Activated CD4-positive, alpha-beta T cell treated with anti-CD3 and anti-CD28 coated beads for 1 hour (primary cell): ENCODE measurements around the gene TMEM204.

Source experiments
- DNase-seq: peaks from one replicate; pipeline ENCODE4 v3.0.0-alpha.2; 2020

TMEM204 gene

DNA sequence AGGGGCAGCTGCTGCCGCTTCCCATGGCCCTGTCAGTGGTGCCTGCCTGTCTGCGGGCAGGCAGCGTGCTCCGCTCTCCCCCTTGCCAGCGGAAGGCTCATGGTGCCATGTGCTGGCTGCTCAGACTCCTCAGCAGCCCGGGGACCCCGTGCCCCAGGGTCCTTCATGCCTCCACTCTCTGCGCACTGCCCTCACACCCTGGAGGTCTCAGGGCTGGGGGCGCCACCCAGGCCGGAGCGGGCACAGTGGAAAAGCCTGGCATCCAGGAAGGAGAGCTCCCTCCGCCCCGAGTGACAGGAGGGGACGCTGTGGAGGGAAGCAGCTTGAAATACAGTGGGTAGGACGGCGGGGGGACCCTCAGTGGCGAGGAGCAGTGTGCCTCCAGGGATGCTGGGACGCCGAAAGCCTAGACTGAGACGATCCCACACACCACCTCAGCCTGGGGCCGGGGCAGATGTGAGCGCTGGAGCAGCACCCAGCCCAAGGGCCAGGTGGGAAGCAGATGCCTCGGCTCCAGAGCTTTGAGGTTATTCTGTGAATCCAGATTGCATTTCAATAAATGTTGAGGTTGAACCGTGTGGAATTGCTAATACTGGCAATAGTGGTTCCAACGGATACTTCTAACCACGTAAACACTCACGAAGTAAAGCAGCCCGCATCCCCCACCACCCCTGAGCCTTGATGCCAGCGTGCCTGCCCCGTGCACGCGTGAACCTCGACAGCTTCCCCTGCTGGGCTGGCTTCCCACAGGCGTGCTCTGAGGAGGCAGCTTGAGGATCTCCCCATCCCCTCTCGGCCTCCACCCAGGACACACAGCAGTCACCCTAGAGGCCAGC lies 6.5 kb downstream of the TMEM204 start:
- no peak for DNase-seq

DNA sequence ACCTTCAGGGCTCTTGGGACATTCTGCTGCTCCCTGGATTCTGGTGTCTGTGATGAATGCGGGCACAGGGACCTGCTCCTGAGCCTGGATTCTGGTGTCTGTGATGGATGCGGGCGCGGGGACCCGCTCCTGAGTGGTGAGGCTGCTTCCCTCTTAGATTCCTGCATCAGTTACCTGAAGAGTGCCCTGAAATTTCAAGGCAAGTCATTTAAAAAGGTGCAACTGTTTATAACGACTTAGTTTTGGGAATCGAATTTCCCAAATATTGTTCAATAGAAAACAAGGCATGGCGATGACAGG lies 7.0 kb downstream of the TMEM204 start:
- no peak for DNase-seq

DNA sequence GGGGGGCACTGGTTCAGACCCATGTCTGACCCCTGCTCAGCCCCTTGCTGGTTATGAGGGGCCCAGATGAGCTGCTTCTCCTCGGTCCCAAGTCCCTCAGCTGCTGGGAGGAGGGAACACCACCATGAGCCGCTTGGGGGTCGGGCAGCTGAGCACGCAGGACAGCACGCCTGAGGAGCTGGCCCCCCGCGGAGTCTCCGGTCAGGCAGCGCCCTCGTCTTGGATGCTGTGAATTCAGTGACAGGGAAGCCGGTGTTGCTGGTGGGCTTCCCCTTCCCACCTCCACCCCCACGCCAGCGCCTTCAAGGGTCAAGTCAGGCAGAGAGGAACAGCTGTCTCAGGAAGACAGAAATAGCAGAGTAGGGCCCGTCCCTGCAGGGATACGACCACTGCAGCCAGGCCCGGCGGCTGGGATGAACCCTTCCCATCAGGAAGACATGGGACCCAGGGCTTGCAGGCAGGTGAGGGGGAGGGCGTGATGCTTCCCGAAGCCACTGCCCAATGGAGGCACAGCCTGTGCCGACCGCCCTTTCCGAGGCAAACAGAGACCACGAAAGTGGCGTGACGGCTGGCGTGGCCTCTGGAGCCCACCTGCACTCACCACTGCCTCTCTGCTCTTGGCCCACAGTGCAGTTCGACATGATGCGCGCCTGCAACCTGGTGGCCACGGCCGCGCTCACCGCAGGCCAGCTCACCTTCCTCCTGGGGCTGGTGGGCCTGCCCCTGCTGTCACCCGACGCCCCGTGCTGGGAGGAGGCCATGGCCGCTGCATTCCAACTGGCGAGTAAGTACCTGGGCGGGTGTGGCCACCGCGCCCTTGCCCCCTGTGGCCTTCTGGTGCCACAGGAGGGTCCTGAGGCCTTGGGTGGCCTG lies 8.1 kb downstream of the TMEM204 start:
- no peak for DNase-seq

DNA sequence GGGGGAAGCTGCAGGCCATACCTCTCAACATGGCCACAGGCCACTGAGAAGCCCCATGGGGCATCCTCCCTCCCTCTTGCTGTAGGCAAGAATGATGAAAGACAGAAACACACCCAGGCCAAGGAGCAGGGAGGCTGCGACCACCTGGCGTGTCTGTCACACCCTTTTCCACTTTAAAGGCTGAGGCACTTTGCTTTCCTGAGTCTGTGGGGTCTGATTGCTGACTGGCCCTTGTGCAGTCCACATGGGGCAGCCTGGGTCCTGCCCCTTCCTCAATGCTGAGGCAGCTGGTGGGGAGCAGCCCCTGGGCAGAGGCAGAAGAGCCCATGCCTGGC lies 8.7 kb downstream of the TMEM204 start:
- DNase-seq: no peak

DNA sequence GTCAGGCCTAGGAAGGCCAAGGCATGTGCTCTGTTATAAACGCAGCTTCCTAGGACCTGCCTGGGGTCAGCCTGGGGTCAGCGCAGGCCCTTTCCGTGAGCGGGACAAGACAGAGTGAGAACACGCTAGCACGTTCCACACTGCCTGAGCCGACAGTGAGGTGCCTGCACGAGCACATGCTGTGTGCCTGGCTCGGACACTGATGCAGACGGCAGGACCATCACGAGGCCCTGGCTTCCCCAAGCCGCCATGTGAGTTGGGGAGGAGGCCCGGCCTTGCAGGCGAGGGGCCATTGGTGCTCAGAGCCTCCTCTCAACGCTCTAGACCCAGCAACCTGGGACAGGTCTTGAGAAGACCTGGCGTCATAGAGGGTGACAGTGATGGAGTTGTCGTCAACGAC lies 9.1 kb downstream of the TMEM204 start:
- DNase-seq: no peak

DNA sequence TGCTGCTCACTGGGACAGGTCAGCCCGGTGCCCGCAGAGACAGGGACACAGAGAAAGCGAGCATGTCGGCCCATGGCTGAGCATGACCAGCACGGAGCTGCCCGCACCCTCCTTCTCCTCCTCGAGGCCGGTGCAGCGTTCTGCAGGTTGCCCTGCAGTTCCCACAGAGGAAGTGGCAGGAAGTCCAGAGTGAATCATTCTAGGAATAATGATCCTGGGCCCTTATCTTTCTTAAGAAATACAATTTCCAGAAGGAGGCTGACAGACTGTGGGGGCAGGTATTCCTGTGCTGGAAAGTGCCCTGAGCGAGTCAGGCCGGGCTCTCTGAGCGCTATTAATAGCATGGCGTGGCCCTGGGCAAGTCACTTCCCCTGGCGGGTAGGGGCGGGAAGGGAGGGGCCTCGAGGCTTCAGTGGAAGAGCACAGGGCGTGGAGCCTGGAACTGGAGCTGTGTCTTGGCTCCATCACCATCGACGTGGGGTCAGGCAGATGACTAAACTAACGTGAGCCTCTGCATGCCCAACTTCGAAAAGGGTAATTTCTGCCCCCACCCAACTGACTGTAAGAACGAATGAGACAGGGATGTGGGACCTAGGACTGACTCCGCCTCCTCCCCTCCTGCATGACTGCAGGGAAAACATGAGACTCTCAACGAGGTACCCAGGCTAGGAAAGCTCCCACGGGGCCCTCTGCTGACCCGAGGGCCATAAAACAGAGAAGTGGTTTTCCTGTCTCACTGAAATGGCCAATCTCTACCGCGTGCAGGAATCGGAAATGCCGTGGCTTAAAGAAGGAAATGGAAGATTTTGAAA lies 9.8 kb downstream of the TMEM204 start:
- DNase-seq: no peak

DNA sequence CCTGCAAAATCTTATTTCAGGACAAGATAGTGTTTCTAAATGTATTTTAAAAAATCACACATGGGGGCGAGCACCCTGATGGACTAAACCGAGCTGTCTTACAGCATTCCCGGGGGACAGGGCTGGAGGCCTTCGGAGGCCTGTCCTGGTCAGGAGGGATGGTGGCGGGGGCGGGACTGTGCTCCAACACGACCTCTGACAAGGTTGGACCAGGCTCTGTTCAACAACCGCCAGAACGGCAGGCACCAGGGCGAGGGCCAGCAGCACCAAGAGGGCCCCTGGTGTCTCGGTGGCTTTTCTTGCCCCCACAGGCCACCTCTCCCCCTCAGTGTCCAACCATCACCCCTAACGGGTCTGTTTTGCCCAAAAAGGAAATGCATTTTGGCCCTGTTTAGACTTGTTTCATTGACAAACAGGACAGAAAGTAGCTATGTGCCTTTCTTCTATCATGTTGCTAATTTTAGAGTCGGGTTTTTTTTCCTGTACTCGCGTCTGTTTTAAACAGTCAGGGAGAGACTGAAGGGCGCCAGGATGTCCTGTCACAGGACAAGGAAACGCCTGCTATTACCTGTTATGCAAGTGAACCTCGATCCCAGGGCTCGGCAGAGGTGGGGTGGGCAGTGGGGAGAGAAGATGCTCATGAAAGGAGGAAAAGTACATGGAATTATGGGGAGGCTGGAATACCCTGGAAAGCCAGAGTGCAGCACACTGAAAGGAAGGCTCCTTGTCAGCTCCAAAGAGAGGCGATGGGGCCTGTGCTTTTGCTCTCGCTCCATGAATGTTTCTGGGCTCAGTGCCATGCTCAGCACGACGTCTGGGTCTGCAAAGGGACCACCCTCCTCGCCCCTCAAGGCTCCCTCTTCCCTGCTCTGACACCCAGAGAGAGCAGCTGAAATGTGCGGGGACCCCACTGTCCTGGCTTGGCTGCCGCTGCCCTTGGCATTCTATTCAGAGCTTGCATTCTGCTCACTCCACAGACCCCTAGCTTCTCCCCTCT lies 11.9 kb downstream of the TMEM204 start:
- DNase-seq: no peak

DNA sequence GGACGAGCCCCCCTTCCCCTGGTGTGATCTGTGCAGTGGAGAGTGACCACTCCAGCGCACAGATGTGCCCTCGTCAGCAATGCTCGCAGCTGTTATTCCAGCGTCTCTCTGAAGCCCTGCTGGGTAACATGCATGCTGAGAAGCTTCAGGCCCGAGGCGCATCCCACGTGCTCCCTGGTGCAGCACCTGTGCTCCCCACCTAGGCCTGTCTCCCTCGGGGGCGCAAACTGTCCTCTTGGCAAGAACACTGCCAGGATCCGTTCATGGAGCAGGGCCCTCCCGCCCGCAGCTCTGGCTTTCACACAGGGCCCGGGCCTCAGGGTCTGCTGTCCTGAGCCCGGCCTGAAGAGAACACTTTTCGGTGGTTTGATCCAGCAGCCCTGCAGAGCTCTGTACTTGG lies 13.0 kb downstream of the TMEM204 start:
- no peak for DNase-seq

DNA sequence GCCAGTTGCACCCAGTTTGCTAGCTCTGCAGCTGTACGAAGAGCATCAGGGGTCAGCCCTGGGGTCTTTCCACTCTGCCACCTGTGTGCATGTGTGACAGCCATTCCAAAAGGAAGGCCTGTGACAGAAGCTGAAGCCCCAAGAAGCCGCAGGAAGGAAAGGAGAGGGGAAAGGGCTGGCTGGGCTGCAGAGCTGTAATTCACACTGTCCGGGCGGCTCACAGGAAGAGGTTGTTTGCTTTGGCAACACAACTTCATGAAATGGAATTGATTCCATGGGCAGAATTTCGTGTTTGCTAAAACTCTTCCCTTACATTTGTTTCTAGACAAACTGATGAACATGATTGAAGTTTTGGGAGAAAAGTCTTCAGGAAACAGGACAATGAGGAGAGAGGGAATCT lies 14.8 kb downstream of the TMEM204 start:
- no peak for DNase-seq

DNA sequence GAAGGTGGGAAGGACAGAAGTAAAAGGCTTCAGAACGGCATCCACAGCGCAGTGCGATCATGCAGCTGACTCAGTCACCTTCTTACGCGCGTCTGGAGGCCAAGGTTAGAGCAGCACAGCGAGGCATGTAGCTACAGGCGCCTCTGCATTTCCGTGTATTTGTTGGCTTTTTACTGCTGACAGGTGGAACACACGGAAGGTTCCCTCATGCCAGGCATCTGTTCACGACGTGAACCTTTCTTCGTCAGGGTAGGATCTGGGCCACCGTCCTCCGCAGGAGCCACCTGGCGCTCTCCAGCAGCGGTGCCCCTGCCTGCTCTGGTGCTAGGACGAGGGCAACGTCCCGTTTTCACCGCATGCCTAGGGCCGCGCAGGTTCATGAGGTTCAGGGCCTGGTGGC lies 15.3 kb downstream of the TMEM204 start:
- no peak for DNase-seq

DNA sequence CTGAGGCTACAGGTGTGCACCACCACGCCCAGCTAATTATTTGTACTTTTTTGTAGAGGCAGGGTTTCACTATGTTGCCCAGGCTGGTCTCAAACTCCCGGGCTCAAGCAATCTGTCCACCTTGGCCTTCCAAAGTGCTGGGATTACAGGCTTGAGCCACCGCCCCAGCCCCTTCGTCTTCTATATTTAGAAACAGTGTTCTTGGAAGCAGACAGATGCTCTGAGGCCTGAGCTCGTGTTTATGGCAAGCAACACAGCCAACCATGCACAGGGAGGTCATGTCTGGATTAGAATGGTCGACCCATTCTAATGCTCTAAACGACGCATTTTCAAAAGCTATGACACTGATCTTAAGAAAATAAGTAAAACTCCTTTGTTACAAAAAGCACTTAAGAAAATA lies 16.6 kb downstream of the TMEM204 start:
- DNase-seq: no peak

DNA sequence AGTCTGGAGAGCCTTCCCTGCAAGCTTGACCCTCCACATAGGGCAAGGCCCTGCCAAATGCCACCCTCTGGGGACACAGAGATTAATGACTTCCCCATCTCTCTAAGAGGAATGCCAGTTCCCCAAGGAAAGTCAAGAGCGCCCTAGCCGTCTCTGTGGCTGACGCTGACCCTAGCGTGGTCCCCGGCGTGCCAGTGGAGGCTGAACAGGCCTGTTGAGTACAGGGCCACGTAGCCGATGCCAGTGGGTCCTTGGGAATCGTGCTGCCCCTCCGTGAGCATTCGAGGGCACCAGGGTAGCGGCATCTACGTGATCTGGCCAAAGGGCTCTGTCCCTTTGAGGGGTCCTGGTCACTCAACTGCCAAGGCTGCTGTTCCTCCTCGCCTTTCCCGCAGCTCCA lies 17.2 kb downstream of the TMEM204 start:
- DNase-seq: no peak

DNA sequence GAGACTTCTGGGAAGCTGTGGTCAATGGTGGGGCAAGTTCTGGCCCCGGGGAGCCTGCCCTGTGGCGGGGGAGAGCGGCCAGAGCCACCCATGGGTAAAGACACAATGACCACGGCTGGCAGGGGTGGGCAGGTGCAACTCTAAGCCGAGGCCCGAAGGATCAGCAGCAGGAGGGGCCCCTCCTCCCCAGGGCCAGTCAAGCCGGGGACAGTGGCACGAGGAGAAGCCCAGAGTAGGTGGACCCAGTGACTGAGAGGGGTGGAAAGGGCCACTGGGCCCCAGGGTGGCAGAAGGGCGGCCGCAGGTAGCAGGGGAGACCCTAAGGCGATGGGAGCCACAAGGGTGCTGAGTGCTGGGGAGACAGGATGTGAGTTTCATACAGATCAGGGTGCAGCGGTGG lies 17.7 kb downstream of the TMEM204 start:
- DNase-seq: no peak

DNA sequence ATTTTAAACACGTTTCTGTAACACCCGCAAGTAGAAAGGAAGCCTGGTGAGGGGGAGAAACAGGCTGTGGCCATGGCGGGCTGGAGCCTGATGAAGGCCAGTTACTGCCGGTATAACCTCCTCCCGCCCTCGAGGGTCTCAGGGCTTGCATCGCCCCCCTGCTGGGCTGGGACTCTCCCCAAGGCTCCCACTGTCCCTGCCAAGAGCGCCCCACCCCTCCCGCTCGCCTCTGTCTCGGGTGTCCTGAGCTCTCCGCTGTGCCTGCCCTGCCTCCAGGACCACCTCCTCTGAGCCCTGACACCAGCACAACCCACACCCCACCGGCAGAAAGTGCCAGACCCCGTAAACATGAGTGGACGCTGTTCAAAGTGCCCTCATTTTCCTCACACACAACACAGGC lies 18.7 kb downstream of the TMEM204 start:
- DNase-seq: no peak

DNA sequence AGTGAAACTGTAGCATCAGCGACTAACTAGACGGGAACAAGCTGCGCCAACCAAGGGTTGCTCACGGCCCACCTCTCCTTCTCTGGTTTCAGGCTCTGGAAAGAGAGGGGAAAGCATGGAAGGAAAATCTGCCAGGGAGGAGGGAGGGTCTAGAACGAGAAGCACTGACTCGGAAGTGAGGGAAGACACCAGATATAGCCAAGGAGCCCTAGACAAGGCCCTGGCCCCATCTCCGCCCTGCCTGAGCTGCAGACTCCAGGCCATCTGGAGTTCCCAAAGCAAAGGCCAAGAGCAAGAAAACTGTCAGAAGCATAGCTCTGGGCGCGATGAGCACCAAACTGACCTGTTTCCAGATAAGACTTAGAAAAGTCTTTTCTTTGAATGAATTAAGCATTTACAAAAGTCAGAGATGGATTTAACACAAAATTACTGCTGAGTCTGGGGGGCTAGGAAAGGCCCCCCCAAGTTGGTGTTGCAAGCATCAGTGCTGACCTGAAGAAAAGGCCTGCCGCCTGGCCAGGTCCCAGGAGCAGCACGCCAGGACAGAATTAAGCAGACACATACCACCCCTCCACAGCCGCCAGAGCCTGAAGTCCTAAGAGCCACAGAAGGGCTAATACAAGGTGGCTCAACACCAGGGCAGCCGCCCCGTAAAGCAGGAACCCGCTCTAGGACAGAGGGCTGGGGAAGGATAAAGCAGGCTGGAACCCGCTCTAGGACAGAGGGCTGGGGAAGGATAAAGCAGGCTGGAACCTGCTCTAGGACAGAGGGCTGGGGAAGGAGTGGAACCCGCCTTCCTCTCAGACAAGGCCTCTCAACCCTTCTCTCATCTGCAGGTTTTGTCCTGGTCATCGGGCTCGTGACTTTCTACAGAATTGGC lies 20.7 kb downstream of the TMEM204 start:
- DNase-seq: no peak

DNA sequence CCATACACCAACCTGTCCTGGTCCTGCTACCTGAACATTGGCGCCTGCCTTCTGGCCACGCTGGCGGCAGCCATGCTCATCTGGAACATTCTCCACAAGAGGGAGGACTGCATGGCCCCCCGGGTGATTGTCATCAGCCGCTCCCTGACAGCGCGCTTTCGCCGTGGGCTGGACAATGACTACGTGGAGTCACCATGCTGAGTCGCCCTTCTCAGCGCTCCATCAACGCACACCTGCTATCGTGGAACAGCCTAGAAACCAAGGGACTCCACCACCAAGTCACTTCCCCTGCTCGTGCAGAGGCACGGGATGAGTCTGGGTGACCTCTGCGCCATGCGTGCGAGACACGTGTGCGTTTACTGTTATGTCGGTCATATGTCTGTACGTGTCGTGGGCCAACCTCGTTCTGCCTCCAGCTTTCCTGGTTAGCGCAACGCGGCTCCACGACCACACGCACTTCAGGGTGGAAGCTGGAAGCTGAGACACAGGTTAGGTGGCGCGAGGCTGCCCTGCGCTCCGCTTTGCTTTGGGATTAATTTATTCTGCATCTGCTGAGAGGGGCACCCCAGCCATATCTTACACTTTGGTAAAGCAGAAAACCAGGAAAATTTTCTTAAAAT lies 21.5 kb downstream of the TMEM204 start:
- DNase-seq: no peak

DNA sequence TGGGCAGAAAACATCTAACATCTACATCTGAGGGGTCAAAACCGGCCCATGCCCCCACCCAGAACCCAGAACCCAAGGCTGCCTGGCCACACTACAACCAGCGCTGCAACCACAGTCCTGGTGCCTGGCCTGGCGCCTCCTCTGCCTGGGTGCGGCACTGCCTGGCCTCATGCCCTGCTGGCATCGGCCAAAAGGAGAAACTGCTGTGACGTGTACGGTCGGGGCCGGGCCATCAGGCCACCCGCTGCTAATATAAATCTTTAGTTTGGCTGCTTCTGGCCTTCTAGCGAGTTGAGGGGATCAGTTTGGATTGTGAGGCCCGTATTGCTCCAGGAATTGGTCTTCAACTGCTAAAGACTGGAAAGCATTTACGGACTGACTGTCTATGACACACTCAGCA lies 22.8 kb downstream of the TMEM204 start:
- DNase-seq: no peak

DNA sequence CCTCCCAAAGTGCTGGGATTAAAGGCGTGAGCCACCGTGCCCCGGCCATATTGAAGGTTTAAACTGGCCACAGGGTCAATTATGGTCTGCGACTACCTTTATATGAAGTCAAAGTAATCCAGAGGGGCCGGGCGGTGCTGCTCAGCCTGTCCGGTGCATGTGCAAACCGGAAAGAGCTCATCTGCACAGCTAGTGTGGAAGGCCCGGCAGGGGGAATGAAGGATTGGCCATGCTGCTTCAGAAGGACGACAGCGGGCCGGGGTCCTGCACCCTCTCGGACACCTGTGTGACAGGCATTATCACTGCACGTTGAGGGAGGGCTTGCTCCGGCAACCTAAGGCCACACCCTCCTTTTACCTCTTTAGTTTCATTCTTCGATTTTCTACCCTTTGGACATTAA lies 23.6 kb downstream of the TMEM204 start:
- DNase-seq: no peak

DNA sequence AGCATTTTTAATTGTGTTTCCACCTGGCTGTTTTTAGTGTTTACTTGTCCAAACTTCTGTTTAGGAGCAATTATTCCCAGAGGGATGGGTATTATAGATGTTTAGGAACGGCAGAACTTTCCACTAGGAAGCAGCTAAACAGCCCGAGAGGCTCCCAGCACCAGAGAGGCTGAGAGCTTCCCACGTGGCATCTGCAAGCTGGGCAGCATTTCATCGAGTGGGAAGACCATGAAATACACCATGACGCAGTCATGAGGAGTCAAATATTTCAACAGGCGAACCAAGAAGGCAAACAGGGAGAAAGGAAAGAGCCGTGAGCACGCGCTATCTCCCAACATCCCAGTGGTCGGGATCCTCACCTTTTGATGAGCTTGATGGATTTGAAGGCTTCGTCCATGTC lies 24.1 kb downstream of the TMEM204 start:
- no peak for DNase-seq

DNA sequence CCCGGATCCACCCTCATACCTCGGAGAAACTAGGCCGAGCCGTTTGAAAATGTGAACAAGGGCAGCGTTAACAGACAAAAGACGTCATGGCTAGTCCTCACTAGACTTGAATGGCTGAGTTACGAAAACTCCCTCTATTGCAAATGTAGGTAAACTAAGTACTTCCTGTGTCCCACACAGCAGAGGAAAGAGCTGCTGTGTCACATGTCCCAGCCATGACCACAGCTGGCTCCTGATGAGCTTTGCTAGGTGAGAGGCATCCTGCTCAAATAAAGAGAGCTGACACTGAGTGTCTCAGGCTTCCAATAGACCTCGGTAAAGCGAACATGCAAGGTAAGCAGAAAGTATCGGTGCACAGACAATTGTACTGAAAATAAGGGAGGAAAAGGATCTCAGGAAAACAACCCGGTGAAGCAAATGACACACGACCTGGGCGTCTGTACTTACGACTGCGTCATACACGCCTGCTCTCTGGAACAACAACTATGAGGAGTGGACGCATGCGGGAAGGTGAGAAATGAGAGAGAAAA lies 26.0 kb downstream of the TMEM204 start:
- no peak for DNase-seq

DNA sequence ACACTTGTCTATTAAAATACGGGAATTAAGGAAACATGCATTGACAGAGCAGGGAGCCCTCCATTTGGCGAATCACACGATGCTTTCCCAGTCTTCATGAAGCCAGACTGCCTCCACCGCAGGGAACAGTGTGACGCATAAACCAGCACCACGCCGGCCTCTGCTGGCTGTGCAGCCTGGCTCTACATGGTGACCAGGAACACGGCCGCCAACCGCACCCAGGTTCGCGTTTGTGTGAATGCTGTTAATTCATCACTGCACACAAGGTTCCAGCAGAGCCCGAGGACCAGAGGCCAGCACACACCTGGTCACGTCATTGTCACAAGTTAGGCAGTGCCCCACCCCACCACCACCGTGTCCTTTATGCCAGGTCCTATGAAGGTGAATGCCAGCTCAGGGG lies 26.7 kb downstream of the TMEM204 start:
- no peak for DNase-seq
